GM18511 (cell line): ENCODE data around the gene CDC42BPA.

Experiments used
- ATAC-seq: cut with Tn5 transposase; IDR thresholded peaks from one replicate; pipeline ENCODE4 v1.9.1; 2021; ENCODE audit warnings: mild to moderate bottlenecking, moderate library complexity; ENCODE audit not compliant: unreplicated experiment

CDC42BPA gene

DNA sequence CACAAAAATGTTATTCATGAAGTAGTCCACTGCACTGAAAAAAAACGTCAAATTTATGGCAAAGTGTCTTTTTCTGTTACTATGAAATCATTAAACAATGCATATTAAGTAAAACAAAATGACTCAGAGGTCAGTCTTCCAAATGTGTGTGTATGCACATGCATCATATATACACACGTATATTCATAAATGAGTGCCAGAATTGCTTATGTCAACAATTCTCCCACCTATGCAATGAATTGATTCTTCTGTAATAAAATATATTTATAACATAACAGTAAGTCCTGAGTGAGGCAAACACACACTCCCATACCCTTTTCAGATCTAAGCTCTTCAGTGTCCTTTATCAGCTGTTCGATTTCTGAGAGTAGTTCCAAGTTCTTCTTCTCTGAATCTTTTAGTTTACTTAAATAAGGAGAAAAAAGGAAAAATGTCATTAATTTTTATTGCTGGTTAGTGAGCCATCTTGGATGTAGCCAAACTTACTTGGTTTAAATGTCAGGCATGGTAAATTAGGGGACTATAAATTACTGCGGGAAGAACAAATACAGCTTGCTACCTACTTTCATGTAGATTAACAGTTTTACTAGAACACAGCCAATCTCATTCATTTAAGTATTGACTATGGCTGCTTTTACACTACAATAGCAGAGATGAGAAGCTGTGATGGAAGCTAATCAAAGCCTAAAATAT lies 246.3 kb downstream of the CDC42BPA start:
- no peak for ATAC-seq

DNA sequence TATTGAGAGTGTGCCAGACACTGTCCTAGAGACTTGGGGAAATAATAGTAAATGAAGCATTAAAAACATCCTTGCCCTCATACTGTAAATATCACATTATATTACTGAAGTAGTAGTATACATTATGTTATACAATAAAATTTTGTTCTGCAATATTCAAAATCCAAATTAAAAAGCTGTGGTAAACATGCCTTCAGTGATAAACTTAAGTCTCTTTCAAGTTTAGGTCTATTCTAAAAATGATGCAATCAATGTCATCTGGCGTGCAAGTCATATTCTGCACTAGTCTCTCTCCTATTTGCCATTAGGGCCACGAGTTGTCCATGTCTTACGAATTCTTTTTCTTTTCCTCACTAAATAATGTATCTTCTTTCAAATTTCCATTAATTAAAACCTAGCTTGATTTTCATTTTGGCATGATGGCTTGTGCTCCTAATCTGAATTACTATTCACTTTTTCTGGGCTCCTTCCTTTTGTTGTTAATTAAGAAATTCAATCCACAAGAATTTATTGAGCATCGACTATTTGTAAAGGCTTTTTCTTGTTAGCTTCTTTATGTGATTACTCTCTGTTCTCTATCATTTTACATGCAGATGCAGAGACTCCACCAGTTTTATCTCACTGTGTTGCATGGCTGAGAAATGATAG lies 247.5 kb downstream of the CDC42BPA start:
- ATAC-seq = no peak

DNA sequence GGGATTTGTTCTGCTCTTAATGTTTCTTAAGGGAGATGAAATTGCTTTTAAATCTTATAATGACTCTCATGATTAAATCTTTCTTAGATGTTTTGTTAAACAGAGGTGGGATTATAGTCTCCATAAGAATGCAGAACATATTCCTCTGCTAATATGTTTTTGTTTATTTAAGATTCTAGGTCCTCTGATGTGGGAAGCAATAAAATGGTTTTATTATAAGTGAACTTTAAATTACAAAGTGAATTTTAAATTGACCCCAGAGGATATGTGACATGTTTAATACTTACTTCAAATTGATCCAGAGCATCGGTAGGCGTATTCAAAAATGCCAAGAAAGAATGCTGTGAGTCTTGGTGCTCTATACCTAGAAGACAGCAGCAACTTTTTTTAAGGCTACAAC lies 248.8 kb downstream of the CDC42BPA start:
- no peak for ATAC-seq

DNA sequence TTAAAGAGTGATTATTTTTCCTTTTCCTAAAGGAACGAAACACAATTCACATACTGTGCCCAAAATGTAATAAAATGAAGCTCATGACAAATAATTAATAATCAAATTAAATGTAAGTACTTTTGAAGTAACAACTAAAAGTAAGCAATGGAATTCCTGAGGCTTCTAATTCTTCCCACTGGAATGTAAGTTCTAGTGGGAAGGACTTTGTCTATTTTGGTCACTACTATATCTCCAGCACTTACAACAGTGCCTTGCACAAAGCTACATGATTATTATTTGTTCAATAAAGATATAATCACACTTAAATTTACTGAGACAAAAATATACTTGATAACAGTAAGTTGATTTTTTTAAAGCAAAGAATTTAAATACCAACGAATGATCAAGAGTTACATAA lies 249.4 kb downstream of the CDC42BPA start:
- no peak for ATAC-seq

DNA sequence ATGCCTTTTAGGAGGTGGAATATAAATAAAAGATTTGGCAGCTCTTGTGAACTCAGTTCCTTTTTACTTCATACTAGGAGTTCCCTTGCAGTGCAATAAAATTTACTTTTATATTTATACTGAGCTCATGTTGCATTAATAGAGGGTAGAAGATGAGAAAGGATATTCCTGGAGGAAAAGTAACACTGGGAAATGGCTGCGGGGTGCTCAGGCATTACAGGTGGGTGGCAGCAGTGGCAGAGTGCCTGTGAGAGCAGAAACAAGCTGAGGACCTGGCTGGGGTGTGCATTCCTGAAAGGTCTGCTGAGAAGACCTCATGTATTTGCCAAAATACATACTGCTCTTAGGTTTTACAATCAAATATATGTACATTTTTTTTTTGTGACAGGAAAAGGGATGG lies 251.3 kb downstream of the CDC42BPA start:
- no peak for ATAC-seq

DNA sequence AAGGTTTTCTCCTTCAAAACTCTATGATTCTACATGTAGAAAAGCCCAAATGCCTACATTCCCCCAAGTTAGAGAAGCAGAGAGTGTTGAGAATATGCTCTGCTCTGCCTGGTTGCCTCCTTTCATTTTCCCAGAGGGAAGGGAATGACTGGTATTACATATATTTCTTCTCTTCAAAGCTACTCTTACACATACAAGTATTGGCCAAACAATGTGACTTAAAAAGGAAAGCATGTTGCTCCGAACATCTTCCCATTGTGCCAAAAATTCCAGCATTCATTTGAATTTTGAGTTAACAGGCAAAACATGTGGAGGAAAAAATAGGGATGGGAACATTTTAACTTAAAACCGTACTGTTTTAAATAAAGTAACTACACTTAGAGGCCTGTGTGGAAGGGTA lies 253.0 kb downstream of the CDC42BPA start:
- no peak for ATAC-seq

DNA sequence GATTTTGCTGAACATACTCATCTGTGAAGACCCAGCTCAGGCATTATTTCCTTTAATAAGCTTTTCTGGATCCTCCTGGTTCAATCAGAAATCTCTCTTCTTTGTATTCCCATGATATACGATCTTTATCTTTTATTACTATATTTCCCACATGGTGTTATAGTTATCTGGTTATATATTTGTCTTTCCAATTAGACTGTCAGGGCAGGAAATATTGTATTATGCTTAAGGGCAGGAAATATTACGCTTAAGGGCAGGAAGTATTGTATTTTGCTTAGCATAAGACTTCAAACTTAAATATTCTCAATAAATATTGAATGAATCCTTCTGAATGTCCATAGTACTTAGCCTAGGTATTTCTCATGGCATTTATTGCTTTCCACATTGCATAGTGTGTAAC lies 256.0 kb downstream of the CDC42BPA start:
- no peak for ATAC-seq

DNA sequence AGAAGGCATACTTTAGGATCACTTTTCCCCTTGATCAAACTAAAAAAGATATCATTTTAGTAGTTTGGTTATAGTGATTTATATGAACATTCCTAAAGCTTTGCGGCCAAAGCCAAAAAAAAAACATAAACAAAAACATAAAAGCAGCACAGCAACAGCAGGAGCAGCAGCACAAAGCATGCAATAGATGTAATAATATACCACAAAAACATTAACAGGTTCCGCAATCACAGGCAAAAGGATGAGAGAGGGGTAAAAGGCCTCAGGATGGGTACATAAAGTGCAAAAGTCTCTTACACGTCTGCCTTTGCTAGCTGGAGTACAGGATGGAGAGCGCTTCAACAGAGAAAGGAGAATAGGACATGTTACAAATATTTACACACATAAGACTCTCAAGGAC lies 259.2 kb downstream of the CDC42BPA start:
- ATAC-seq = no peak

DNA sequence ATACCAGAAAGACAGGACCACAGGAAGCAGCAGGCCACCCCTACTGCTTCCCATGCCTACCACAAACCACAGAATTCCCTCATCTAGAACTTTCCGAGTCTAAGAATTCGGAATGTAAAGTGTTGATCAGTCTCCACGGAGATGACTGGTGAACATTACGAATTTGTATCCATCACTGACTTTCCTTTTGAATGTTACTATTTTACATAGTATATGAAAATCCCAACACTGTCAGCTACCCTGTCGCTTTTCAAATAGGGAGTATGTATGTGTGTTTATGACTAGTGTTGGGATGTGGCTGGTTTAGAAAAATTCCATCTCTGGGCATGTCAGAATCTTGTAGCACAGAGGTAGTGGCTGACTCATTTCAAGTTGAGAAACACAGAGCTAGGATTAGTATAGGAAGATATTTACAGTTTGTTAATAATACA lies 260.0 kb downstream of the CDC42BPA start:
- ATAC-seq = no peak

DNA sequence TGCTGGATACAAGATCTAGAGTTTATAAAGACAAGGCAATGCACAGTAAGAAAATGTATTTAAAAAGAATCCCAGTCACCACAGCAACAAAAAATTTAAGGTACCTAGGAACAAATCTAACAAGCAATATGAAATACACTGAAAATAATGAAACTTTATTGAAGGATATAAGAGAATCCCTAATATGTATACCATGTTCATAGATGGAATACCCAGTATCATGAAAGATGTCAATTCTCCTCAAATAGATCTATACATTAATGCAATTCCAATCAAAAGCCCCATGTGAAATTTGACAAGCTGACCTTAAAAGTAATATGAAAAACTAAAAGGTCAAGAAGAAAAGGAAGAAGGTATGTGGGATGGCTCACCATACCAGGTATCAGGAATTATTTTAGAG lies 269.0 kb downstream of the CDC42BPA start:
- no peak for ATAC-seq

DNA sequence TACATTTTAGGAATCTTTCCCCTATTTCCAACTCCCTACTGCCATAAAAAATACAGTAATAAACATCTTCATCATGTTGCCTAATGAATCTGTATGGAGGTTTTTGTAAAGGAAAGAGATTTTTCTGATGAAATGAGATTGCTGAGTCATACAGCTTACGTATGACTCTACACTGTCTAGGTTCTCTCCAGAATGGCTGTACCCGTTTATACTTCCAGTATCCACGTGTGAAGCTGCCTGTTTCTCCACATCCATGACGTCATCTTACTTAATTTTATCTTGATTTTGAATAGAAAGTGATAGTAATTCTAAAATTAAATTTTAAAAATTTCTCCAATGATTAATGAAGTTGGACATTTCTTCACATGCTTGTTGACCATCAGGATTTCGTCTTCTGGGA lies 274.5 kb downstream of the CDC42BPA start:
- no peak for ATAC-seq

DNA sequence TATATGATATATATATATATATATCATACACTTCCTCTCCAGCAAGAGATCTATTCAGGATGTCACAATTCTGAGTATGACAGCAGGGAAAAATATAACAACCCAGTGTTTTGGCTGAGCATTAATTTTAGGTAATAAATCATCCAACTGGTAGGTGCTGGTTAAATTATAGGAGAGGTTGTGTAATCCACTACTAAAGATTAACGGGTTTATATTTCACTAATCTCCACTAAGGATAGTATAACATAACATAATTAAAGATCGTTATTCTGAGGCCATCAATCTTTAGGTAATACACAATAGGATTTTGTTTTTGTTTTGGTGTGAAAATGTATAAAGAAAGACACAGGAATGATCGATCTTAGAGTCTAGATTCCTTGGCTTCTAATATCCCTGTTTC lies 276.0 kb downstream of the CDC42BPA start:
- ATAC-seq = no peak

DNA sequence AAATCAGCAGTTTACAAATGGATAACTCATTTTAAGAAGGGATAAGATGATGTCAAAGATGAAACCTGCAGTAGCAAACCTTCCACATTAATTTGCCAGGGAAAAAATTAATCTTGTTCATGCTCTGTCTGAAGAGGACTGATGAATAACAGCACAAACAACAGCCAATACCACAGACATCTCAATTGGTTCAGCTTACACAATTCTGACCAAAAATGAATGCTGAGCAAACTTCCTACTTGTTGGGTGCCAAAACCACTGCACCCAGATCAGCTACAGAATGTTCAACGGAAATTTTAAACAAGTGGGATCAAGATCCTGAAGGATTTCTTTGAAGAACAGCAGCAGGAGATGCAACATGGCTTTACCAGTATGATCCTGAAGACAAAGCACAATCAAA lies 279.9 kb downstream of the CDC42BPA start:
- no peak for ATAC-seq

DNA sequence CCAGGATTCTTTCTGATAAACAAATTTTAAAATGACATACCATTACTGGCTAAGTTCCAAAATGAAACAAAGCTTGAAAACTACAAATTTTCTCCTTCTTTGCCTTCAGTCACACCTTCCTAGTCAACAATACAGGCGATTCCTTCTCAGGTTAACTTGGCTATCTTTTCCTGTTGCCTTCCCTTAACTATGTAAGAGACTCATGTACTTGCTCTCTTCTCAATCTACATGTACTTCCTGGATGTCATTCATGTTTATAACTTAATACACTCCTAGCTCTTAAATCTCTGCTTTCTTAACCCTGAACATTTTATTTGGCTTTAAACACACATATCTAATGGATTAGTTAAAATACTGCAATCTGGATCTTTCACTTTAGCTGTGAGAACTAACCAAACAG lies 281.2 kb downstream of the CDC42BPA start:
- no peak for ATAC-seq

DNA sequence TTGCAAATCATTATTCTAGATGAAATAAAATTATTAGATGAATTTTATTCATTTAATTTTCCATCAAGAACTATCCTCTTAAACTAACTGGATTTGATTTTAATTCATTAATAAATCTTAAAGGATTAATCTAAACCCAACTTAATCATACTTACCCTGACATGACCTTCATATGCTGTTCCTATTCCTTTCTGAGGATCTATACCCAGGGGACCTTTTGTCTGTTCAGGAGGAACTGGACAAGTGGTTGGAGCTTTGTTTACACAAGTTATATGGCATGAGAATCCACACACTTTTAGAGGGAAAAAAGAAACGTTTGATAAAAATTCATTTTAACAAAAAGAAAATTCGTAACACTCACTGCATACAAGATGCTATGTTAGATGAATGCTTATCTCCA lies 283.0 kb downstream of the CDC42BPA start:
- ATAC-seq = no peak

DNA sequence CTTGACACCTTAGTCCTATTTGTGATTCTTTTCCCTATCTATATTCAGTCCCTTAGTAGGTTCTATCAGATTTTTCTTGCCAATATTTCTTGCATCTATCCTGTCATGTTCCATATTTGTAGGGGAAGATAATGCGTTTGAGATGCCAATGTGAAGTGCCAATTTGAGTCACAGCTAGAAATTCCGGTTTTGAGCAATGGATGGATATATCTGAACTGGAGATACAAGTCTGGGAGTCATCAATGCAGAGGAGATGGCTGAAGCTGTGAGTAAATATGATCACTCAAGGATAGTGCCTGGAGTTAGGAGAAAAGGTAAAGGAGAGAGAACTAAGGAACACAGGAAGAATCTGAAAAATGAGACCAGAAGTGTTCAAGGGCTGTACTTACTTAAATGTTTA lies 284.4 kb downstream of the CDC42BPA start:
- no peak for ATAC-seq

DNA sequence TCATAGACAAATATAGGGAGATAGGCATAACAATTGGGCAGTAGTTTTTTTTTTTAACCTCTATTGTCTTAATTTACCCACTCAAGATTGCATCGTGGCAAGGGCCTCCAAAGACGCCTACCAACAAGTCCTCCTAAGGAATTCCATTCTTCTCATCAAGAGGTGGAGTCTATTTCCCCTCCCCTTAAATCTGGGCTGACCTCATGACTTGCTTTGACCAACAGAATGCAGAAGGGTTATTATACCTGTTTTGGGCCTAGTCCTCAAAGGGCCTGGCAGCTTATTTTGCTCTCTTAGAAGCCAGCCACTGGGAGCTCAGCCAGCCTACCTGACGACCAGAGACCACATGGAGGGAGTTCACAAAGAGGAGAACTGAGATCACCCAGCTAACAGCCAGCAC lies 285.9 kb downstream of the CDC42BPA start:
- no peak for ATAC-seq

DNA sequence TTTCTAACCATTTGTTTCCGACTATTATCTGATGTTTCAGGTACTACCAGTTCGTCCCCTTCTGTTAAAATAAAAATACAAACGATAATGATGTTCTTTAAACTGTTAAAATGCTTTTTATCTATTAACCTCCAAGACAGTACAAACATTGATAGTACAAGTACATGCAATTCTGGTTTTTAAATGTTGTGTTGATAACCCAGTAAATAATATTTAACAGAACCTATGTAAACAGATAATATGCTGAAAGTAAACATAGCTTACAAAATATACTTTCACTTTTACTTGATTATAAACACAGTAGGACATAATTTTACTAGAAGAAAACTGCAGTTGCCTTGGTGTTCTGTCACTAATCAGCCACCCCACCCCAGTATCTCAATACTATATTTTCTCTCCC lies 301.3 kb downstream of the CDC42BPA start:
- ATAC-seq = no peak

DNA sequence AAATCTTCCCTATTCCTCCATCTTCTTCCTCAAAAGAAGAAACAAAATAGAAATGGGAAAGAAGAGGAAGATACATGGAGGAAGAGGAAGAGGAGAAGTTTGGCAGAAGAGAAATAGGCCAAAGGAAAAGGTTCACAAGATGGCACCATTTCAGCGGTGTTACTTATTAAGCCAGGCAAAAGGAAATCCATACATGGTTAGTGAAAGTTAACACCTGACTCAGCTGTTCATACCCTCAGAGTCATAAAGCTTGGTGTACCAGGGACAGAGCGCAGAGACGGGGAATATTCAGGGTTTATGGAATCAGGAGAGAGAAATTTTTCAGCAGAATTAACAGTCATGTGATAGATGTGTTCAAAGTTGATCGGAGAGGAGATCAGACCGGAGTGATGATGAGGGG lies 307.6 kb downstream of the CDC42BPA start:
- no peak for ATAC-seq

DNA sequence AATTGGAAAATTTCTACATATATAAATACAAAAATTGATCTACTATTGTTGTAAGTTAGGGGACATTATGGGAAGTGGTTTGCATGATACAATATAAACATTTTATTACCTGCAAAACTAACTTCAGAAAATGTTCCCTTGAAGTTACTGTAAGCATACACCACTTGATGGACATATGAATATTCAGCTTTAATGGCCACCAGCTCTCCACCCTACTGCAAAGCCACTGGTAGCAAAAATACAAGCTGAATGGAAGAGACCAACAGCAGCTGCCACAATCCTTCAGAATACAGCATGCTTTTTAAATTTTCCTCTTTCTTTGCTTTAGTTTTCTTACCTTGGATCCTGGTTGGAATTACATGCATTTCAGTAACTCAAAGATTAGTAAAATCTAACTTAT lies 308.4 kb downstream of the CDC42BPA start:
- no peak for ATAC-seq

DNA sequence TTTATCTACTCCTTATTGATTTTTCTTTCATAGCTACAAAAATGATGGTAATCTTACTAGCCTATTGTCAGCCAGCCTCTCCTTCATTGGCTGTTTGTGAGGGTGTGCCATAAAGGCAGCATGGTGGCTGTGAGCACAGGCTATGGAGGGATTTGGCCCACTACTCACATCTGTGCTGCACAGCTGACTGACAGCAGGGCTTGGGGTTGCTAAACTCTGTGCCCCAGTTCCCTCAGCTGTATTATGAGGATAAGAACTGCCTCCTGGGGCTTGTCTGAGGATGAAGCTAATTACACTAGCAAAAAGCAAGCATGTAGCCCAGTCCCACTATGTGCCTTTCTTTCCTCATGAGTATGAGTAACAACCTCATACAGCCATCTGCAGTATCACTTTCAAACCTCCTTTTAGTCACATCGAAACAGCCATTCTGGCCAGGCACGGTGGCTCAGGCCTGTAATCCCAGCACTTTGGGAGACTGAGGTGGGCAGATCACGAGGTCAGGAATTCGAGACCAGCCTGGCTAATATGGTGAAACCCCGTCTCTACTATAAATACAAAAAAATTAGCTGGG lies 312.0 kb downstream of the CDC42BPA start:
- ATAC-seq = no peak

DNA sequence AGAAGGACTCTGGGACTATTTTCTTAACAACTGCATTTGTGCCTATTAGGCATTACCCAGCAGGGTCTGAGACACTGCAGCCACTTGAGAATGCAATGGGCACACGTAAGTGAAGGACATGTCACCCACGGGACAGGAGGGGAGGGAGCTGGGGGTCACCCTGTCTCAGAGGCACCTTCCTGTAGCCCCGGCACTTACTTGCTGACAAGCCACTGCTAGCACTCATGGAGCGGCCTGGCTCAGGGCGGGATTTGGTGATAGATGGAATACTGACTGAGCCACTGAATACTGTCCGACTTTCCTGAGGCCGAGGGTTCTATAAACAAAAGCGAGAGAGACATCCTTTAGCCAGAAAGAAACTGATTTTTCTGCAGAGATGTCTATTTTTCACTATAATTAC lies 313.5 kb downstream of the CDC42BPA start:
- ATAC-seq = no peak

DNA sequence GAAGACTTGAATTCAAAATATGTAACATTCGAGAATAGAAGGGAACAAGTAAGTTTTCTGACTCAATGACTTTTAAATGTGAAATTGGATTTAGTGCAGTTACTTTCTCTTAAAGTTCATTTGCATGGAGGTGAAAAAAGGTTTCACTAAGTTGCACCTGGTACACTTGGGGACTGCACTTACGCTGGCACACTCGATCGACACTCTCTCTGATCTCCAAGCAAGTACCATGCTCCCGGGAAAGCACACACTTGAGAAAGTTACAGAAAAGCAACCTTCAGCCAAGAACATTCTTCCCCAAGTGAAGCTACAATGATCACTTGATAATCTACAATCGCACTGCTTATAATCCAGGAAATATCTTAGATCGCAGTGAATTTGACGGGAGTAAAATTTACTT lies 315.1 kb downstream of the CDC42BPA start:
- ATAC-seq = no peak
